Tongue (tissue), 2 donors: ENCODE data around the gene ATG16L2. TPM values are rescaled to one million over a fixed set of nuclear protein-coding genes. Genes with fewer than 3 reads are reported as not detected.

Experiments used
- small RNA-seq: library from RNA; depleted of rRNA; stranded (forward); fragments of <200 nt; gene quantifications from one replicate; pipeline ENCODE3, GENCODE V24; 2014; ENCODE audit warnings: low replicate concordance
- total RNA-seq: library from RNA; depleted of rRNA; stranded (reverse); fragments of >200 nt; gene quantifications from one replicate; pipeline ENCODE4 v1.2.3, GENCODE V29; 2014

The ATG16L2 gene
- total RNA-seq, 1 donor from 2014 or later = 34.5 TPM

Small RNA genes within 50 kb of the gene (small RNA-seq; reads per million reads assigned to genes)
- not detected for gene MIR4692
- not detected for gene RF00019
- not detected for gene RNU6-672P

Other genes starting within 250 kb of the ATG16L2 start
- gene PDE2A, start 140.0 kb upstream of the ATG16L2 start, total RNA-seq = 28.1 TPM
- gene ARAP1, start 62.0 kb upstream of the ATG16L2 start, total RNA-seq = 106 TPM
- gene STARD10, start 20.4 kb upstream of the ATG16L2 start, total RNA-seq = 43.3 TPM